Karpas-422 (cell line): Measurements from ENCODE around the gene PPID. TPM values are rescaled to one million over a fixed set of nuclear protein-coding genes. Genes with fewer than 3 reads are reported as not detected.
A peak's percentile ranks its signal among the peaks of the same experiment; 100 is the strongest.

ENCODE experiments used
- DNase-seq: peaks from one replicate; pipeline ENCODE4 v3.0.0-alpha.2; 2015
- H2AFZ ChIP-seq: fragments of 200-600 bp; sonication (generic); 2 replicates; pipeline ENCODE4 v1.6.1; 2014; ENCODE audit warnings: antibody characterized with exemption, low read length, mixed read lengths
- H3K27ac ChIP-seq: fragments of 200-600 bp; sonication (generic); 2 replicates; pipeline ENCODE4 v1.5.1; 2014; ENCODE audit warnings: mild to moderate bottlenecking, low read length, moderate library complexity
- H3K27me3 ChIP-seq: fragments of 200-600 bp; sonication (generic); 2 replicates; pipeline ENCODE4 v1.6.1; 2014; ENCODE audit warnings: low read length, mixed read lengths
- H3K36me3 ChIP-seq: fragments of 200-600 bp; sonication (generic); 2 replicates; pipeline ENCODE4 v1.6.1; 2014; ENCODE audit warnings: low read length, mixed read lengths; ENCODE audit not compliant: insufficient read depth
- H3K4me1 ChIP-seq: fragments of 200-600 bp; sonication (generic); 2 replicates; pipeline ENCODE4 v1.6.1; 2014; ENCODE audit warnings: mild to moderate bottlenecking, low read length, mixed read lengths
- H3K4me2 ChIP-seq: fragments of 200-600 bp; sonication (generic); 2 replicates; pipeline ENCODE4 v1.6.1; 2014; ENCODE audit warnings: low read length, low read depth, mild to moderate bottlenecking; ENCODE audit not compliant: poor library complexity, severe bottlenecking
- H3K4me3 ChIP-seq: fragments of 200-600 bp; sonication (generic); 2 replicates; pipeline ENCODE4 v1.5.1; 2014; ENCODE audit warnings: mild to moderate bottlenecking, antibody characterized with exemption, low read length, mixed read lengths
- H3K79me2 ChIP-seq: fragments of 200-600 bp; sonication (generic); 2 replicates; pipeline ENCODE4 v1.6.1; 2014; ENCODE audit warnings: mild to moderate bottlenecking, low read length, mixed read lengths
- H3K9ac ChIP-seq: fragments of 200-600 bp; sonication (generic); 2 replicates; pipeline ENCODE4 v1.6.0; 2014; ENCODE audit warnings: low read length
- H3K9me2 ChIP-seq: fragments of 200-600 bp; sonication (generic), shearing (Covaris generic); replicated peaks from 2 replicates; pipeline ENCODE4 v1.6.0; 2014; ENCODE audit warnings: mild to moderate bottlenecking, low read length, moderate library complexity; ENCODE audit not compliant: insufficient read depth
- H3K9me3 ChIP-seq: fragments of 300-700, 200-600 bp; sonication (generic); 2 replicates; pipeline ENCODE4 v1.6.1; 2014; ENCODE audit warnings: low read length, mixed read lengths
- H4K20me1 ChIP-seq: fragments of 200-600 bp; sonication (generic); 2 replicates; pipeline ENCODE4 v1.6.1; 2014; ENCODE audit warnings: mild to moderate bottlenecking, antibody characterized with exemption, low read length, low read depth; ENCODE audit not compliant: insufficient read depth
- total RNA-seq: library from RNA; depleted of rRNA; stranded (reverse); fragments of >200 nt; shearing (Covaris generic); gene quantifications from 2 replicates; pipeline ENCODE4 v1.2.3, GENCODE V29; 2014; ENCODE audit warnings: low replicate concordance; rRNA removed

The PPID gene
- 56.8 and 57.3 TPM in 2 replicates for total RNA-seq

GRCh38 chr4:158722917-158723793 is at the start of gene PPID:
PPID (minus strand) TSS chr4:158723396; CDS start chr4:158723288, 108 bp downstream.
- peaks cover 48% of the 10 kb centered on the region for H3K79me2 ChIP-seq
- peak within 1 kb of the TSS; percentile 76 for H3K4me2 ChIP-seq
- H3K36me3 ChIP-seq = peaks cover 26% of the 10 kb centered on the region; the same call in 1 of the 2 replicates
- no peaks in the 10 kb centered on the region for H4K20me1 ChIP-seq
- H3K4me3 ChIP-seq = peak within 1 kb of the TSS; percentile 94
- H3K9me3 ChIP-seq = no peaks in the 10 kb centered on the region
- peak within 1 kb of the TSS; percentile 78 for H2AFZ ChIP-seq
- H3K27me3 ChIP-seq = no peaks in the 10 kb centered on the region
- H3K4me1 ChIP-seq = peaks cover 17% of the 10 kb centered on the region
- peak within 1 kb of the TSS; percentile 95 for H3K9ac ChIP-seq
- H3K9me2 ChIP-seq = no peaks in the 10 kb centered on the region
- peak; percentile 96 for DNase-seq
- H3K27ac ChIP-seq = peak within 1 kb of the TSS; percentile 49

- no peak overlapping the region for H3K9ac ChIP-seq
- no peak overlapping the region for H3K4me3 ChIP-seq
- no peak overlapping the region for H3K27ac ChIP-seq
- DNase-seq = no peak
- no peaks in the 10 kb centered on the region for H3K9me3 ChIP-seq
- H3K36me3 ChIP-seq = no peaks in the 10 kb centered on the region
- H3K4me1 ChIP-seq = 0 out of 2 replicates have a peak, but pooled peaks cover 2% of the 10 kb centered on the region
- H3K9me2 ChIP-seq = no peaks in the 10 kb centered on the region
- no peak overlapping the region for H2AFZ ChIP-seq
- H3K4me2 ChIP-seq = no peak overlapping the region
- H3K79me2 ChIP-seq = no peaks in the 10 kb centered on the region
- no peaks in the 10 kb centered on the region for H3K27me3 ChIP-seq
- H4K20me1 ChIP-seq = no peaks in the 10 kb centered on the region
These were observed 48.6 kb upstream of the PPID start for GRCh38 chr4:158771776-158772175.

- Histone ChIP-seq H4K20me1 (no peaks in the 10 kb centered on the region), H3K9me3 (no peaks in the 10 kb centered on the region), H3K9me2 (no peaks in the 10 kb centered on the region), H3K27ac (no peak overlapping the region), H3K4me3 (no peak overlapping the region), H3K36me3 (no peaks in the 10 kb centered on the region), H3K27me3 (no peaks in the 10 kb centered on the region), H3K79me2 (no peaks in the 10 kb centered on the region), H2AFZ (no peak overlapping the region), H3K9ac (no peak overlapping the region), H3K4me1 (0 out of 2 replicates have a peak, but pooled peaks cover 2% of the 10 kb centered on the region), H3K4me2 (no peak overlapping the region)
- no peak for DNase-seq
These were observed 47.5 kb upstream of the PPID start for GRCh38 chr4:158770671-158771070.

- Histone ChIP-seq H3K27ac (no peak overlapping the region), H3K4me2 (peak overlapping the region; percentile 22), H4K20me1 (no peaks in the 10 kb centered on the region), H3K36me3 (no peaks in the 10 kb centered on the region), H3K9me2 (no peaks in the 10 kb centered on the region), H3K9me3 (no peaks in the 10 kb centered on the region), H3K4me3 (peak overlapping the region; percentile 11; the same call in 1 of the 2 replicates), H3K27me3 (no peaks in the 10 kb centered on the region), H3K79me2 (no peaks in the 10 kb centered on the region), H3K4me1 (0 out of 2 replicates have a peak, but pooled peaks cover 2% of the 10 kb centered on the region), H2AFZ (no peak overlapping the region), H3K9ac (no peak overlapping the region)
- DNase-seq = no peak
These were observed 46.2 kb upstream of the PPID start for GRCh38 chr4:158769175-158769921.

GRCh38 chr4:158768555-158769174 is 45.5 kb upstream of the PPID start, which contains the start of gene FNIP2:
FNIP2 (plus strand) TSS chr4:158769026; CDS start chr4:158769213, 187 bp downstream.
- H3K4me3 ChIP-seq = peak within 1 kb of the TSS; percentile 17; the same call in 1 of the 2 replicates
- no peaks in the 10 kb centered on the region for H3K79me2 ChIP-seq
- peak within 1 kb of the TSS; percentile 42 for H3K4me2 ChIP-seq
- no peaks in the 10 kb centered on the region for H4K20me1 ChIP-seq
- DNase-seq = no peak
- 0 out of 2 replicates have a peak, but pooled peaks cover 2% of the 10 kb centered on the region for H3K4me1 ChIP-seq
- H3K9me2 ChIP-seq = no peaks in the 10 kb centered on the region
- no peaks in the 10 kb centered on the region for H3K27me3 ChIP-seq
- no peak within 1 kb of the TSS for H3K27ac ChIP-seq
- no peaks in the 10 kb centered on the region for H3K9me3 ChIP-seq
- H3K36me3 ChIP-seq = no peaks in the 10 kb centered on the region
- H2AFZ ChIP-seq = no peak within 1 kb of the TSS
- peak within 1 kb of the TSS; percentile 37; the same call in 1 of the 2 replicates for H3K9ac ChIP-seq

- Histone ChIP-seq H3K36me3 (no peaks in the 10 kb centered on the region), H3K27ac (no peak overlapping the region), H3K4me2 (no peak overlapping the region), H2AFZ (no peak overlapping the region), H3K4me1 (0 out of 2 replicates have a peak, but pooled peaks cover 2% of the 10 kb centered on the region), H3K9me2 (no peaks in the 10 kb centered on the region), H3K9ac (no peak overlapping the region), H4K20me1 (no peaks in the 10 kb centered on the region), H3K79me2 (no peaks in the 10 kb centered on the region), H3K4me3 (no peak overlapping the region), H3K27me3 (no peaks in the 10 kb centered on the region), H3K9me3 (no peaks in the 10 kb centered on the region)
- DNase-seq = no peak
These were observed 44.3 kb upstream of the PPID start for GRCh38 chr4:158767451-158767850.

GRCh38 chr4:158766434-158767044 is 43.3 kb upstream of the PPID start:
- H3K9me3 ChIP-seq = no peaks in the 10 kb centered on the region
- H2AFZ ChIP-seq = no peak overlapping the region
- H3K9ac ChIP-seq = no peak overlapping the region
- no peaks in the 10 kb centered on the region for H4K20me1 ChIP-seq
- no peaks in the 10 kb centered on the region for H3K9me2 ChIP-seq
- H3K27me3 ChIP-seq = no peaks in the 10 kb centered on the region
- H3K36me3 ChIP-seq = no peaks in the 10 kb centered on the region
- H3K27ac ChIP-seq = no peak overlapping the region
- no peak overlapping the region for H3K4me3 ChIP-seq
- H3K4me2 ChIP-seq = no peak overlapping the region
- H3K79me2 ChIP-seq = no peaks in the 10 kb centered on the region
- H3K4me1 ChIP-seq = 0 out of 2 replicates have a peak, but pooled peaks cover 2% of the 10 kb centered on the region
- DNase-seq = no peak
